Spinal cord (tissue), 10 donors: Measurements from ENCODE around the gene DYRK2. TPM values are rescaled to one million over a fixed set of nuclear protein-coding genes. Genes with fewer than 3 reads are reported as not detected.

Source experiments
- DNase-seq, 6 donors: peaks; one replicate each; pipeline versions ENCODE4 v3.0.0 to v3.0.0-alpha.2; 2013 to 2015; ENCODE audit warnings: low spot score in 6 of 6, low read depth in 4 of 6
- H3K27ac ChIP-seq: one replicate; pipeline ENCODE4 v1.5.1; 2013; ENCODE audit warnings: low read depth, low read length, control low read depth
- H3K27me3 ChIP-seq: one replicate; pipeline ENCODE4 v1.6.1; 2013; ENCODE audit warnings: low read length; ENCODE audit not compliant: control insufficient read depth, insufficient read depth
- H3K36me3 ChIP-seq: one replicate; pipeline ENCODE4 v1.6.1; 2013; ENCODE audit warnings: low read length; ENCODE audit not compliant: control insufficient read depth, insufficient read depth
- H3K4me1 ChIP-seq: one replicate; pipeline ENCODE4 v1.6.1; 2013; ENCODE audit warnings: low read length; ENCODE audit not compliant: control insufficient read depth, insufficient read depth
- H3K4me3 ChIP-seq: one replicate; pipeline ENCODE4 v1.5.1; 2013; ENCODE audit warnings: low read depth, low read length, control low read depth
- H3K9me3 ChIP-seq: one replicate; pipeline ENCODE4 v1.6.1; 2013; ENCODE audit warnings: low read length; ENCODE audit not compliant: control insufficient read depth, insufficient read depth
- WGBS: methylation state at CpG from one replicate; pipeline ENCODE4 v1.1.5; 2013; ENCODE audit warnings: missing lambda C conversion rate; ENCODE audit not compliant: insufficient coverage; 5-methylcytosine and 5-hydroxymethylcytosine counted together
- long read RNA-seq, 4 donors: transcript quantifications; one replicate each; lab custom pipeline, GENCODE V29; 2026
- polyA plus RNA-seq, 2 donors: library from polyadenylated mRNA; unstranded; fragments of 120-200 nt; gene quantifications; one replicate each; pipeline ENCODE4 v1.2.1, GENCODE V29; 2013; ENCODE audit not compliant: insufficient read length in 2 of 2
- total RNA-seq, 2 donors: library from RNA; depleted of rRNA in 1 of 2; stranded (reverse); fragments of 120-200 nt in 1 of 2; fragments of >200 nt in 1 of 2; gene quantifications; one replicate each; pipeline versions ENCODE4 v1.2.3 to v1.2.4, GENCODE V29; 2013 to 2014
- donor health status: healthy.

Gene DYRK2
- total RNA-seq (10 to 100 TPM; 19.4 to 28.8 TPM), polyA plus RNA-seq (10 to 100 TPM; 20.0 to 26.1 TPM)
- long read RNA-seq, donor 1, full-length matches to known transcripts: 7 of 7 reads
- long read RNA-seq, donor 1, partial matches to known transcripts: 0 of 7 reads
- long read RNA-seq, donor 1, other reads (novel, unspliced or antisense): 0 of 7 reads
- long read RNA-seq, donor 2, full-length matches to known transcripts: 4 of 4 reads
- long read RNA-seq, donor 2, partial matches to known transcripts: 0 of 4 reads
- long read RNA-seq, donor 2, other reads (novel, unspliced or antisense): 0 of 4 reads
- long read RNA-seq, donor 3, full-length matches to known transcripts: 5 of 5 reads
- long read RNA-seq, donor 3, partial matches to known transcripts: 0 of 5 reads
- long read RNA-seq, donor 3, other reads (novel, unspliced or antisense): 0 of 5 reads
- long read RNA-seq, donor 4, full-length matches to known transcripts: 9 of 9 reads
- long read RNA-seq, donor 4, partial matches to known transcripts: 0 of 9 reads
- long read RNA-seq, donor 4, other reads (novel, unspliced or antisense): 0 of 9 reads

GRCh38 chr12:67648521-67649260 lies at the start of gene DYRK2:
Gene DYRK2 (plus strand): TSS chr12:67648745. CDS start chr12:67649134, 389 bp downstream.
- 0% methylated on average over 82 of the region's 109 CpGs for WGBS
- Histone ChIP-seq H3K27me3 (no peaks in the 10 kb centered on the region), H3K4me1 (peaks cover 17% of the 10 kb centered on the region), H3K27ac (peak within 1 kb of the TSS; percentile 82), H3K4me3 (peak within 1 kb of the TSS; percentile 83), H3K36me3 (no peaks in the 10 kb centered on the region), H3K9me3 (no peaks in the 10 kb centered on the region)
- peak in 5 of 6 donors; percentile 64 to 96 (median 80) for DNase-seq

- Histone ChIP-seq H3K9me3 (no peaks in the 10 kb centered on the region), H3K27me3 (no peaks in the 10 kb centered on the region), H3K4me1 (no peaks in the 10 kb centered on the region), H3K36me3 (no peaks in the 10 kb centered on the region), H3K27ac (no peak overlapping the region), H3K4me3 (no peak overlapping the region)
- no CpG with 5 or more reads among the region's 6 CpGs for WGBS
- DNase-seq: no peak
These were observed 48.9 kb upstream of the DYRK2 start for GRCh38 chr12:67599691-67600090.

- Histone ChIP-seq H3K4me1 (no peaks in the 10 kb centered on the region), H3K4me3 (no peak overlapping the region), H3K27me3 (no peaks in the 10 kb centered on the region), H3K36me3 (no peaks in the 10 kb centered on the region), H3K9me3 (no peaks in the 10 kb centered on the region), H3K27ac (no peak overlapping the region)
- DNase-seq: no peak
- no CpG with 5 or more reads among the region's 1 CpG for WGBS
These were observed 47.4 kb upstream of the DYRK2 start for GRCh38 chr12:67601126-67601525.

- no peaks in the 10 kb centered on the region for H3K36me3 ChIP-seq
- H3K4me1 ChIP-seq: no peaks in the 10 kb centered on the region
- 74% methylated on average over 3 of the region's 4 CpGs for WGBS
- no peaks in the 10 kb centered on the region for H3K9me3 ChIP-seq
- H3K4me3 ChIP-seq: no peak overlapping the region
- no peaks in the 10 kb centered on the region for H3K27me3 ChIP-seq
- H3K27ac ChIP-seq: no peak overlapping the region
- peak in 2 of 6 donors; percentile 69 to 84 for DNase-seq
These were observed 39.2 kb upstream of the DYRK2 start for GRCh38 chr12:67609226-67609870.

GRCh38 chr12:67613040-67613439 lies 35.5 kb upstream of the DYRK2 start:
- no peaks in the 10 kb centered on the region for H3K9me3 ChIP-seq
- H3K4me1 ChIP-seq: no peaks in the 10 kb centered on the region
- H3K4me3 ChIP-seq: no peak overlapping the region
- H3K36me3 ChIP-seq: no peaks in the 10 kb centered on the region
- no peak overlapping the region for H3K27ac ChIP-seq
- DNase-seq: no peak
- no peaks in the 10 kb centered on the region for H3K27me3 ChIP-seq
- whole genome bisulfite sequencing: no CpG with 5 or more reads among the region's 3 CpGs

GRCh38 chr12:67617629-67618028 lies 30.9 kb upstream of the DYRK2 start:
- DNase-seq: no peak
- H3K27ac ChIP-seq: no peak overlapping the region
- no peaks in the 10 kb centered on the region for H3K27me3 ChIP-seq
- WGBS: 55% methylated on average over 2 of the region's 3 CpGs
- H3K36me3 ChIP-seq: no peaks in the 10 kb centered on the region
- no peaks in the 10 kb centered on the region for H3K4me1 ChIP-seq
- no peak overlapping the region for H3K4me3 ChIP-seq
- no peaks in the 10 kb centered on the region for H3K9me3 ChIP-seq

- Histone ChIP-seq H3K9me3 (no peaks in the 10 kb centered on the region), H3K27ac (no peak overlapping the region)
- no CpG with 5 or more reads among the region's 3 CpGs for WGBS
These were observed 30.2 kb upstream of the DYRK2 start for GRCh38 chr12:67618303-67618702.

GRCh38 chr12:67621112-67621511 lies 27.4 kb upstream of the DYRK2 start:
- Histone ChIP-seq H3K36me3 (no peaks in the 10 kb centered on the region), H3K27me3 (no peaks in the 10 kb centered on the region), H3K4me3 (no peak overlapping the region), H3K4me1 (no peaks in the 10 kb centered on the region), H3K9me3 (no peaks in the 10 kb centered on the region), H3K27ac (no peak overlapping the region)
- DNase-seq: no peak
- no CpG with 5 or more reads among the region's 1 CpG for WGBS

More at GRCh38 chr12:67618303-67618702, 30.2 kb upstream of the DYRK2 start:
- Histone ChIP-seq H3K4me3 (no peak overlapping the region), H3K27me3 (no peaks in the 10 kb centered on the region), H3K4me1 (no peaks in the 10 kb centered on the region), H3K36me3 (no peaks in the 10 kb centered on the region)
- DNase-seq: no peak

GRCh38 chr12:67621926-67622325 lies 26.6 kb upstream of the DYRK2 start:
- 100% methylated on average over 2 of the region's 4 CpGs for WGBS
- no peak for DNase-seq
- Histone ChIP-seq H3K4me3 (no peak overlapping the region), H3K4me1 (no peaks in the 10 kb centered on the region), H3K27ac (no peak overlapping the region), H3K36me3 (no peaks in the 10 kb centered on the region), H3K27me3 (no peaks in the 10 kb centered on the region), H3K9me3 (no peaks in the 10 kb centered on the region)
